GM12878 (cell line): Measurements from ENCODE around the gene DLK2. TPM values are rescaled to one million over a fixed set of nuclear protein-coding genes. Genes with fewer than 3 reads are reported as not detected.

Experiments
- ATAC-seq: fragments of 200-7000 bp; cut with Tn5 transposase; 3 replicates; pipeline ENCODE4 v1.9.1; 2020; ENCODE audit warnings: mild to moderate bottlenecking, moderate library complexity
- BruUV-seq: library from RNA; stranded (reverse); fragments of 400-500 nt; replicated peaks from 2 replicates; lab custom pipeline; 2021; lab: Mats Ljungman, UMichigan
- CTCF ChIA-PET: fragments of 300-600 bp; sonication (Branson Sonifier 250); formaldehyde crosslinking; extraction: SDS; loops from one replicate; lab custom pipeline; 2021; ENCODE audit warnings: inconsistent platforms; lab: Yijun Ruan, JAX
- POLR2A ChIA-PET: fragments of 350-600 bp; formaldehyde crosslinking; extraction: SDS; loops from one replicate; lab custom pipeline; 2021; ENCODE audit warnings: inconsistent platforms; lab: Charles Lee
- RAD21 ChIA-PET: fragments of 300-600 bp; sonication (Branson Sonifier 250); formaldehyde crosslinking; loops from one replicate; lab custom pipeline; 2023; ENCODE audit warnings: antibody characterized with exemption; ENCODE audit not compliant: unreplicated experiment; lab: Charles Lee
- SMC1A ChIA-PET: fragments of 300-600 bp; sonication (Branson Sonifier 250); formaldehyde crosslinking; loops from one replicate; lab custom pipeline; 2023; ENCODE audit not compliant: unreplicated experiment, uncharacterized antibody; lab: Charles Lee
- DNase-seq: peaks from one replicate; pipeline ENCODE4 v3.0.0-alpha.2; 2011; ENCODE audit warnings: low read depth, low spot score
- FAIRE-seq: peaks from 3 replicates; lab custom pipeline; 2011; peaks lifted over from hg19 to GRCh38; lab: Jason Lieb, UNC
- H2AFZ ChIP-seq: 2 replicates; pipeline ENCODE4 v1.6.0; 2011; ENCODE audit warnings: low read depth, low read length, control low read depth; ENCODE audit not compliant: control insufficient read depth
- H3K27ac ChIP-seq: 2 replicates; pipeline ENCODE4 v1.5.1; 2011; ENCODE audit warnings: control low read depth; ENCODE audit not compliant: control insufficient read depth, insufficient read depth
- H3K27me3 ChIP-seq, 2 experiments: replicated peaks in 1 of 2; 2 replicates each; pipeline versions ENCODE4 v1.6.0 to v1.6.1; 2011; ENCODE audit warnings: low read length in 1 of 2; ENCODE audit not compliant: control insufficient read depth in 2 of 2, insufficient read depth in 2 of 2
- H3K36me3 ChIP-seq, 2 experiments: 2 replicates each; pipeline ENCODE4 v1.5.1; 2011; ENCODE audit warnings: low read length in 1 of 2; ENCODE audit not compliant: control insufficient read depth in 2 of 2, insufficient read depth in 2 of 2
- H3K4me1 ChIP-seq: 2 replicates; pipeline ENCODE4 v1.6.1; 2011; ENCODE audit warnings: mild to moderate bottlenecking, low read length, moderate library complexity, mixed read lengths; ENCODE audit not compliant: control insufficient read depth, insufficient read depth
- H3K4me2 ChIP-seq: 2 replicates; pipeline ENCODE4 v1.6.0; 2011; ENCODE audit warnings: control low read depth; ENCODE audit not compliant: control insufficient read depth, insufficient read depth
- H3K4me3 ChIP-seq: fragments of 200-600 bp; sonication (generic); 2 replicates; pipeline ENCODE4 v1.5.1; 2016
- H3K79me2 ChIP-seq: 2 replicates; pipeline ENCODE4 v1.6.0; 2011; ENCODE audit warnings: low read length; ENCODE audit not compliant: control insufficient read depth, insufficient read depth
- H3K9ac ChIP-seq: 2 replicates; pipeline ENCODE4 v1.8.0; 2011; ENCODE audit warnings: low read length, control low read depth, mixed read lengths; ENCODE audit not compliant: control insufficient read depth, insufficient read depth
- H3K9me3 ChIP-seq: replicated peaks from 3 replicates; pipeline ENCODE4 v1.5.1; 2011; ENCODE audit warnings: mild to moderate bottlenecking, low read length; ENCODE audit not compliant: control insufficient read depth, insufficient read depth
- H4K20me1 ChIP-seq: 2 replicates; pipeline ENCODE4 v1.6.0; 2011; ENCODE audit not compliant: control insufficient read depth, insufficient read depth
- CHD2 ChIP-seq: IDR thresholded peaks from 2 replicates; pipeline ENCODE4 v1.6.1; 2011; ENCODE audit warnings: low read depth, low read length, improper control_type of control experiment, borderline replicate concordance
- IKZF1 ChIP-seq: fragments of 450-650 bp; conservative IDR thresholded peaks from 2 replicates; pipeline ENCODE4 v1.6.1; 2017; ENCODE audit warnings: antibody characterized with exemption, mild to moderate bottlenecking
- MTA2 ChIP-seq: fragments of 450-650 bp; IDR thresholded peaks from 2 replicates; pipeline ENCODE4 v1.6.1; 2016; ENCODE audit warnings: low read depth, mild to moderate bottlenecking, moderate library complexity
- NRF1 ChIP-seq: conservative IDR thresholded peaks from 2 replicates; pipeline ENCODE4 v1.6.1; 2011; ENCODE audit warnings: mild to moderate bottlenecking, low read depth, low read length, improper control_type of control experiment
- POU2F2 ChIP-seq: IDR thresholded peaks from 3 replicates; pipeline ENCODE4 v1.6.1; 2011; ENCODE audit warnings: low read depth, mild to moderate bottlenecking, low read length, borderline replicate concordance
- RBBP5 ChIP-seq: fragments of 200-600 bp; sonication (generic); conservative IDR thresholded peaks from 2 replicates; pipeline ENCODE4 v1.6.1; 2016
- SREBF2 ChIP-seq: IDR thresholded peaks from 2 replicates; pipeline ENCODE4 v1.6.1; 2012; ENCODE audit warnings: mild to moderate bottlenecking, low read length
- TAF1 ChIP-seq: IDR thresholded peaks from 2 replicates; pipeline ENCODE4 v1.6.1; 2011; ENCODE audit warnings: mild to moderate bottlenecking, low read depth, low read length, borderline replicate concordance
- YBX1 ChIP-seq: fragments of 450-650 bp; IDR thresholded peaks from 2 replicates; pipeline ENCODE4 v1.6.1; 2016; ENCODE audit warnings: antibody characterized with exemption
- ZNF217 ChIP-seq: fragments of 450-650 bp; IDR thresholded peaks from 2 replicates; pipeline ENCODE4 v1.6.1; 2017; ENCODE audit warnings: antibody characterized with exemption, mild to moderate bottlenecking
- WGBS: methylation state at CpG from one replicate; pipeline ENCODE4 v1.1.6; 2016; ENCODE audit warnings: low lambda C conversion rate; ENCODE audit not compliant: insufficient replicate concordance, insufficient coverage; ENCODE audit errors: missing lambda C conversion rate; 5-methylcytosine and 5-hydroxymethylcytosine counted together
- in situ Hi-C: fragments of 300-500 bp; cut with MboI; formaldehyde crosslinking; loops from 9 replicates; pipeline ENCODE4 v1.14.3; 2018; ENCODE audit warnings: mixed read lengths
- intact Hi-C: fragments of 100-400 bp; cut with micrococcal nuclease; formaldehyde crosslinking; loops from one replicate; pipeline ENCODE4 v1.14.2; 2022; ENCODE audit not compliant: unreplicated experiment
- polyA plus RNA-seq, 11 experiments: library from polyadenylated mRNA; depleted of rRNA in 4 of 11; unstranded in 6 of 11; stranded (reverse) in 5 of 11; fragments of >200 nt; fragmentation: Nextera tagmentation in 4 of 11; fragmentation: Illumina TruSeq in 1 of 11; extraction: Ambion mirVana in 4 of 11; extraction: Trizol in 1 of 11; gene quantifications; 1 replicate in 1 of 11; 2 replicates in 10 of 11; pipeline versions ENCODE4 v1.2.1 to v1.2.3, GENCODE V29; 2011 to 2016; ENCODE audit warnings: inconsistent platforms in 2 of 11, missing spikeins in 2 of 11, low read depth in 1 of 11
- total RNA-seq, 4 experiments: library from RNA; depleted of rRNA in 3 of 4; stranded (reverse); fragments of >200 nt in 3 of 4; fragmentation: Illumina TruSeq in 1 of 4; extraction: Trizol in 1 of 4; gene quantifications; 2 replicates each; pipeline versions ENCODE4 v1.2.1 to v1.2.3, GENCODE V29; 2013 to 2021
- TF ChIP-seq, protein P1 (sequence below): fragments of 450-650 bp; formaldehyde crosslinking; IDR thresholded peaks from 2 replicates; pipeline ENCODE4 v1.5.0; 2022; ENCODE audit warnings: mild to moderate bottlenecking, missing genetic modification characterization
- TF ChIP-seq, protein P2 (sequence below): IDR thresholded peaks from 2 replicates; pipeline ENCODE4 v1.6.1; 2011; ENCODE audit warnings: borderline replicate concordance, low read depth, mild to moderate bottlenecking, moderate library complexity, mixed read lengths, low read length; ENCODE audit not compliant: insufficient read depth; ENCODE audit errors: extremely low read length
- TF ChIP-seq, protein P3 (sequence below): fragments of 450-650 bp; IDR thresholded peaks from 2 replicates; pipeline ENCODE4 v1.6.1; 2017; ENCODE audit warnings: mild to moderate bottlenecking

Gene DLK2
- total and polyA plus RNA-seq, 10 of the 15 experiments (the other 5 are each of a cell fraction or from before 2014, with no cell fraction given) = 0.03 to 0.55 (median 0.38) TPM; not detected in 4

DNA sequence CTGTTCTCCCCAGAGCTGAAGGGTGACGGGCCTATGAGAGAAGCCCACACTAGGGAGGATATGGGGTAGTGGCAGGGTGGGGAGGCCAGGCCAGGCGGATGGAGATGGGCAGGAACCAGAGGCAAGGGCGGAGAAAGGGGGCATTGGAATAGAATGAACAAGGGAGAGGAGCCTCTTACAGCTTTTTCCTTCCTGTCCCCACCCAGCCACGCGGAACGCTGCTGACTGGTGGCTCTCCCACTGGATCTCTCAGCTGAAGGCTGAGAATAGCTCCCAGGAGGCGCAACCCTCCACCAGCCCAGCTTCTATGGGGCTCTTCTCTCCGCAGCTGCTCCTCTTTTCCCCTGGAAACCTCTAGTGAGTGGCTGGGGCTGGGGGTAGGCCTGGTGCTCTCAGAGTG is 10.8 kb downstream of the DLK2 start (continued):
- TF ChIP-seq, protein P1, sequence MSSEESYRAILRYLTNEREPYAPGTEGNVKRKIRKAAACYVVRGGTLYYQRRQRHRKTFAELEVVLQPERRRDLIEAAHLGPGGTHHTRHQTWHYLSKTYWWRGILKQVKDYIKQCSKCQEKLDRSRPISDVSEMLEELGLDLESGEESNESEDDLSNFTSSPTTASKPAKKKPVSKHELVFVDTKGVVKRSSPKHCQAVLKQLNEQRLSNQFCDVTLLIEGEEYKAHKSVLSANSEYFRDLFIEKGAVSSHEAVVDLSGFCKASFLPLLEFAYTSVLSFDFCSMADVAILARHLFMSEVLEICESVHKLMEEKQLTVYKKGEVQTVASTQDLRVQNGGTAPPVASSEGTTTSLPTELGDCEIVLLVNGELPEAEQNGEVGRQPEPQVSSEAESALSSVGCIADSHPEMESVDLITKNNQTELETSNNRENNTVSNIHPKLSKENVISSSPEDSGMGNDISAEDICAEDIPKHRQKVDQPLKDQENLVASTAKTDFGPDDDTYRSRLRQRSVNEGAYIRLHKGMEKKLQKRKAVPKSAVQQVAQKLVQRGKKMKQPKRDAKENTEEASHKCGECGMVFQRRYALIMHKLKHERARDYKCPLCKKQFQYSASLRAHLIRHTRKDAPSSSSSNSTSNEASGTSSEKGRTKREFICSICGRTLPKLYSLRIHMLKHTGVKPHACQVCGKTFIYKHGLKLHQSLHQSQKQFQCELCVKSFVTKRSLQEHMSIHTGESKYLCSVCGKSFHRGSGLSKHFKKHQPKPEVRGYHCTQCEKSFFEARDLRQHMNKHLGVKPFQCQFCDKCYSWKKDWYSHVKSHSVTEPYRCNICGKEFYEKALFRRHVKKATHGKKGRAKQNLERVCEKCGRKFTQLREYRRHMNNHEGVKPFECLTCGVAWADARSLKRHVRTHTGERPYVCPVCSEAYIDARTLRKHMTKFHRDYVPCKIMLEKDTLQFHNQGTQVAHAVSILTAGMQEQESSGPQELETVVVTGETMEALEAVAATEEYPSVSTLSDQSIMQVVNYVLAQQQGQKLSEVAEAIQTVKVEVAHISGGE = no peak
- TF ChIP-seq, protein P2, sequence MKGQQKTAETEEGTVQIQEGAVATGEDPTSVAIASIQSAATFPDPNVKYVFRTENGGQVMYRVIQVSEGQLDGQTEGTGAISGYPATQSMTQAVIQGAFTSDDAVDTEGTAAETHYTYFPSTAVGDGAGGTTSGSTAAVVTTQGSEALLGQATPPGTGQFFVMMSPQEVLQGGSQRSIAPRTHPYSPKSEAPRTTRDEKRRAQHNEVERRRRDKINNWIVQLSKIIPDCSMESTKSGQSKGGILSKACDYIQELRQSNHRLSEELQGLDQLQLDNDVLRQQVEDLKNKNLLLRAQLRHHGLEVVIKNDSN = no peak
- TF ChIP-seq CHD2 (no peak), ZNF217 (no peak)
- TF ChIP-seq, all 136 proteins: peak for 0

DNA sequence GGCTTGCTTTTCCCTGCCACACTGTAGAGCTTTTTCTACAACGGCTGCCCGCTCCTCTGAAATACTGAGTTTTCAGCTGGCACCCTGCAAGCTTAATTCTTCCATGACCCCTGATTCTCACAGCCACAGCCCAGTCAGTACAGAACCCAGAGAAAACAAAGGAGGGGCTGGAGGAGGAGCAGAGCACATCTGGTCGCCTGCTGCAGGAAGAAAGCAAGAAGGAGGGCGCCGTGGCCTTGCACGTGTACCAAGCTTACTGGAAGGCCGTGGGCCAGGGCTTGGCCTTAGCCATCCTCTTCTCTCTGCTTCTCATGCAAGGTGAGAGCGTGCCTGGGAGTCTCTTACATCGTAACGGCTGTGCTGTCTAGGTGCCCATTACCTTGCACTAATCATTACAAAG is 11.3 kb downstream of the DLK2 start:
- no peaks in the 10 kb centered on the region for H3K27me3 ChIP-seq
- SMC1A ChIA-PET = no interaction called here
- H3K9ac ChIP-seq = no peak overlapping the region
- TF ChIP-seq SREBF2 (no peak), POU2F2 (no peak), NRF1 (no peak), IKZF1 (no peak), TAF1 (no peak), YBX1 (no peak), MTA2 (no peak), RBBP5 (no peak)
- TF ChIP-seq, protein P3, sequence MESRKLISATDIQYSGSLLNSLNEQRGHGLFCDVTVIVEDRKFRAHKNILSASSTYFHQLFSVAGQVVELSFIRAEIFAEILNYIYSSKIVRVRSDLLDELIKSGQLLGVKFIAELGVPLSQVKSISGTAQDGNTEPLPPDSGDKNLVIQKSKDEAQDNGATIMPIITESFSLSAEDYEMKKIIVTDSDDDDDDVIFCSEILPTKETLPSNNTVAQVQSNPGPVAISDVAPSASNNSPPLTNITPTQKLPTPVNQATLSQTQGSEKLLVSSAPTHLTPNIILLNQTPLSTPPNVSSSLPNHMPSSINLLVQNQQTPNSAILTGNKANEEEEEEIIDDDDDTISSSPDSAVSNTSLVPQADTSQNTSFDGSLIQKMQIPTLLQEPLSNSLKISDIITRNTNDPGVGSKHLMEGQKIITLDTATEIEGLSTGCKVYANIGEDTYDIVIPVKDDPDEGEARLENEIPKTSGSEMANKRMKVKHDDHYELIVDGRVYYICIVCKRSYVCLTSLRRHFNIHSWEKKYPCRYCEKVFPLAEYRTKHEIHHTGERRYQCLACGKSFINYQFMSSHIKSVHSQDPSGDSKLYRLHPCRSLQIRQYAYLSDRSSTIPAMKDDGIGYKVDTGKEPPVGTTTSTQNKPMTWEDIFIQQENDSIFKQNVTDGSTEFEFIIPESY = no peak
- TF ChIP-seq, all 136 proteins: peak for 0
- H3K36me3 ChIP-seq = peaks cover 1 to 3% of the 10 kb centered on the region in 2 experiments; a peak in 3 of 4 replicates
- FAIRE-seq = no peak
- ChIA-PET CTCF (interaction anchor here (1.2 to 2.2 kb wide), 3 partner anchors 63 to 215 kb away, joined by 3 to 8 read pairs (median 4); partner anchors contain the start of gene DNPH1), RAD21 (no interaction called here), POLR2A (no interaction called here)
- no peaks in the 10 kb centered on the region for H3K9me3 ChIP-seq
- DNase-seq = no peak
- H2AFZ ChIP-seq = no peak overlapping the region
- in situ Hi-C loops = no loop called here
- H3K4me3 ChIP-seq = no peak overlapping the region
- BruUV-seq = TSS peak; percentile 50
- no peaks in the 10 kb centered on the region; the same call in 1 of the 2 replicates for H4K20me1 ChIP-seq
- 87% methylated on average over 10 of the region's 10 CpGs for WGBS
- ATAC-seq = no peak
- intact Hi-C loops = no loop called here
- no peaks in the 10 kb centered on the region for H3K79me2 ChIP-seq
- H3K4me1 ChIP-seq = no peaks in the 10 kb centered on the region
- H3K27ac ChIP-seq = no peak overlapping the region
- H3K4me2 ChIP-seq = no peak overlapping the region
